Measurements from ENCODE around the gene ARSI.

ARSI gene

DNA sequence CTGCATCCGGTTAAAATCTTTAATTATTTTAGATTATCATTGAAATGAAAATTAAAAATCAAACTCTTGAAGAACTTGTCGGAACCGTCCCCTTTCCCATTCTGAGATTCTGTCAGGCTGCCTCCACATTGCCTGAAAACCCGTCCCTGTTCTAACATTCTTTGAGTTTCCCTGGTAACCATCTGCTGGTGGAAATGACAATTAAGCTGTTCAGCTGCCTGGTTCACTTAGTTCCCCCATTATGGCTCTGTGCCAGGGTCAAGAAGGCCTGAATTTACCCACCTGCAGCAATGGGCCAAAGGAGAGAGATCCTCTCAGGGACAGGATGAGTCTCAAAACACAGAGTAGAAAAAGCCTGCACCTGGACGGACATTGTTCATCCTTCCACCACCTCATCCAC is 43.0 kb upstream of the ARSI start:
- no peak overlapping the region for H3K4me3 ChIP-seq (ENCODE audit: control insufficient read depth, low read depth, low read length)
- TF ChIP-seq, protein P1, sequence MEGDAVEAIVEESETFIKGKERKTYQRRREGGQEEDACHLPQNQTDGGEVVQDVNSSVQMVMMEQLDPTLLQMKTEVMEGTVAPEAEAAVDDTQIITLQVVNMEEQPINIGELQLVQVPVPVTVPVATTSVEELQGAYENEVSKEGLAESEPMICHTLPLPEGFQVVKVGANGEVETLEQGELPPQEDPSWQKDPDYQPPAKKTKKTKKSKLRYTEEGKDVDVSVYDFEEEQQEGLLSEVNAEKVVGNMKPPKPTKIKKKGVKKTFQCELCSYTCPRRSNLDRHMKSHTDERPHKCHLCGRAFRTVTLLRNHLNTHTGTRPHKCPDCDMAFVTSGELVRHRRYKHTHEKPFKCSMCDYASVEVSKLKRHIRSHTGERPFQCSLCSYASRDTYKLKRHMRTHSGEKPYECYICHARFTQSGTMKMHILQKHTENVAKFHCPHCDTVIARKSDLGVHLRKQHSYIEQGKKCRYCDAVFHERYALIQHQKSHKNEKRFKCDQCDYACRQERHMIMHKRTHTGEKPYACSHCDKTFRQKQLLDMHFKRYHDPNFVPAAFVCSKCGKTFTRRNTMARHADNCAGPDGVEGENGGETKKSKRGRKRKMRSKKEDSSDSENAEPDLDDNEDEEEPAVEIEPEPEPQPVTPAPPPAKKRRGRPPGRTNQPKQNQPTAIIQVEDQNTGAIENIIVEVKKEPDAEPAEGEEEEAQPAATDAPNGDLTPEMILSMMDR (IDR thresholded peaks at IDR 0.05; ENCODE audit: control insufficient read depth, insufficient read depth, low read depth, low read length, missing control alignments), result no peak
- no peak for DNase-seq (ENCODE audit: low read depth)

DNA sequence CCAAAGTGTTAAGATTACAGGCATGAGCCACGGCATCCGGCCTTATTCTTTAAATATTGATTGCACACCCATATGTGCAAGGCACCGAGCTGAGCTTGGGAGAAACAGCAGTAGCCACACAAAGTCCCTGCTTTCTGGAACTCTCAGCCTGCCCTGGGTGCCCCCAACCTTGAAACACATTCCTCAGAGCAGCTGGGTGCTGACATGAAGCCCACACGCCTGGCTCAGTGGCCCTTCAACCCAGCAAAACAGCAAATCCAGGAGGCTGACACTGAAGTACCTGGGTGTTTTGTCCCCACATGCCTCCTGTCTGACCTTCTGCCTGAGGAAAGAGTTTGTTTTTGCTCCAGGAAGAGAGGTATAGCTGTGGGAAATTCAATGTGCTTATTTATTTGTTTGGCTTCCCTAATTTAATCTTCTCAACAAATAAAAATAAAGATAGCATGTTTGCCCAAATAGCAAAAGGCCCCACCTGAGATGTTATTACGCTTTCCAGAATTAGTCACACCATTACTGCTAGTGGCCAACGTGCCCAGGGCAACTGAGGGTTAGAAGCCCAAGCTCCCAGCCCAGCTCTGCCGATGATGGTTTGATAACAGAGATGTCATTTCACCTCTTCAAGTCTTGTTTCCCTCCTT is 41.4 kb upstream of the ARSI start:
- no peak overlapping the region for H3K4me3 ChIP-seq (ENCODE audit: control insufficient read depth, low read depth, low read length)
- TF ChIP-seq, protein P1 (IDR thresholded peaks at IDR 0.05; ENCODE audit: control insufficient read depth, insufficient read depth, low read depth, low read length, missing control alignments), result no peak
- DNase-seq (ENCODE audit: low read depth), result no peak

DNA sequence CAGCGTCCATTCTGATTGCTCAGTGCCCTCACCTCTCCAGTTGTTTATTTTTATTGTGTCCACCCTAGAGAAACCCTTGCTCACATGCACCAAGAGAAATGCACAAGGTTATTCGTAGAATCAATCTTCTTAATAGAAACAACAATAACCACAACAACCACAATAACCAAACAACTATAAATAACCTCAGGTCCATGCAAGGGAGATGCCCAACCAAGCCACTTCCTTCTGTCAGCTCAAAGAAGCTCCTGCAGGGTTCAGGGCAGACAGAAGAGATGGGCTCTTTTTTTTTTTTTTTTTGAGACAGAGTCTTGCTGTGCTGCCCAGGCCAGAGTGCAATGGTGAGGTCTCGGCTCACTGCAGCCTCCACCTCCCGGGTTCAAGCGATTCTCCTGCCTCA is 39.9 kb upstream of the ARSI start:
- no peak for DNase-seq (ENCODE audit: low read depth)
- no peak overlapping the region for H3K4me3 ChIP-seq (ENCODE audit: control insufficient read depth, low read depth, low read length)
- TF ChIP-seq, protein P1 (IDR thresholded peaks at IDR 0.05; ENCODE audit: control insufficient read depth, insufficient read depth, low read depth, low read length, missing control alignments), result no peak

DNA sequence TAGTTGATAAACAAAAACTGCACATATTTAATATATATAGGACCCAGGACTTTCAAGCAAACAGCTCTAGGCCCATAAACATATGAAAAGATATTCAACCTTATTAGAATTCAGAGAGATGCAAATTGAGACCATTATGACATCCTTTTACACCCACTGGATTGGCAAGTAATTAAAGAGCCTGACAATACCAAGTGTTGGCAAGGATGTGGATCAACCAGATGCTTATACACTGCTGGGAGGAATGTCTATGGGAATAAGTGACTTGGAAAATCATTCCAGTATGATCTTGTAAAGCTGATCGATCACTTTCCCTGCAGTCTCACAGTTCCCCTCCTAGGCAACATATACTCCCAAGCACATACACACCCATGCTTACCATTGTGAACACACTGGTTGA is 39.3 kb upstream of the ARSI start:
- no peak overlapping the region for H3K4me3 ChIP-seq (ENCODE audit: control insufficient read depth, low read depth, low read length)
- TF ChIP-seq, protein P1 (IDR thresholded peaks at IDR 0.05; ENCODE audit: control insufficient read depth, insufficient read depth, low read depth, low read length, missing control alignments), result no peak
- no peak for DNase-seq (ENCODE audit: low read depth)

- TF ChIP-seq, protein P1 (IDR thresholded peaks at IDR 0.05; ENCODE audit: control insufficient read depth, insufficient read depth, low read depth, low read length, missing control alignments), result no peak
- no peak for DNase-seq (ENCODE audit: low read depth)
- H3K4me3 ChIP-seq (ENCODE audit: control insufficient read depth, low read depth, low read length), result no peak overlapping the region
Observed at GRCh38 chr5:150341331-150341730, 38.6 kb upstream of the ARSI start.

- DNase-seq (ENCODE audit: low read depth), result no peak
- TF ChIP-seq, protein P1 (IDR thresholded peaks at IDR 0.05; ENCODE audit: control insufficient read depth, insufficient read depth, low read depth, low read length, missing control alignments), result no peak
- H3K4me3 ChIP-seq (ENCODE audit: control insufficient read depth, low read depth, low read length), result no peak overlapping the region
Observed at GRCh38 chr5:150340614-150341255, 38.0 kb upstream of the ARSI start.

All from AG09309 (cell line).